Stimulated activated naive CD8-positive, alpha-beta T cell treated with anti-CD3 and anti-CD28 coated beads, Interleukin-15, Interleukin-2, amounts not matched to agents 100 ng/mL and 50 ng/mL, for 24 hours (primary cell): Measurements from ENCODE around the gene SLC10A3.

ENCODE experiments used
- H3K27ac Mint-ChIP-seq: one replicate; pipeline ENCODE4 v1.8.0; 2021; ENCODE audit warnings: mild to moderate bottlenecking, mixed read lengths
- H3K27me3 Mint-ChIP-seq: one replicate; pipeline ENCODE4 v1.8.0; 2021; ENCODE audit warnings: mixed read lengths
- H3K36me3 Mint-ChIP-seq: one replicate; pipeline ENCODE4 v1.8.0; 2021; ENCODE audit warnings: low read depth, mixed read lengths
- H3K4me1 Mint-ChIP-seq: one replicate; pipeline ENCODE4 v1.8.0; 2021; ENCODE audit warnings: low read depth, mixed read lengths
- H3K4me3 Mint-ChIP-seq: one replicate; pipeline ENCODE4 v1.8.0; 2021; ENCODE audit warnings: mild to moderate bottlenecking, mixed read lengths
- H3K9me3 Mint-ChIP-seq: one replicate; pipeline ENCODE4 v1.8.0; 2021; ENCODE audit warnings: mixed read lengths

SLC10A3 gene

DNA sequence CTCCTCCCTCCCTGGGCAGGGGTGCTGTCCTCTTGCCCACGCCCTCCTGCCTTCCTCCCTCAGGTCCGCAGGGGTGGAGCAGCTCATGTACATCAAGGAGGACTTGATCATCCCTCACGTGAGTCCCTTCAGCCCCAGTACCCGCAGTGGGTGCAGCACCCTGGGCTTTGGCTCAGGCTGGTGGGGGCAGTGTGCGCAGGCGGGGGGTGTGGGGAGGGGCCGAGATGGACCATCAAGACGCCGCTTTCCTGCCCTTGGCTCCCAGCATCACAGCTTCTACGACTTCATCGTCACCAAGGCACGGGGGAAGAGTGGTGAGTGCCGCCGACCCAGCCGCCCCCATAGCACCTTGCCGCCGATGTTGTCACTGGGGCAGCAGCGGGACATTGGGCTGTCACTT is 40.8 kb downstream of the SLC10A3 start:
- Mint-ChIP-seq H3K4me1 (no peaks in the 10 kb centered on the region), H3K4me3 (no peak overlapping the region), H3K9me3 (no peaks in the 10 kb centered on the region), H3K27ac (no peak overlapping the region), H3K27me3 (no peaks in the 10 kb centered on the region), H3K36me3 (peaks cover 4% of the 10 kb centered on the region)

DNA sequence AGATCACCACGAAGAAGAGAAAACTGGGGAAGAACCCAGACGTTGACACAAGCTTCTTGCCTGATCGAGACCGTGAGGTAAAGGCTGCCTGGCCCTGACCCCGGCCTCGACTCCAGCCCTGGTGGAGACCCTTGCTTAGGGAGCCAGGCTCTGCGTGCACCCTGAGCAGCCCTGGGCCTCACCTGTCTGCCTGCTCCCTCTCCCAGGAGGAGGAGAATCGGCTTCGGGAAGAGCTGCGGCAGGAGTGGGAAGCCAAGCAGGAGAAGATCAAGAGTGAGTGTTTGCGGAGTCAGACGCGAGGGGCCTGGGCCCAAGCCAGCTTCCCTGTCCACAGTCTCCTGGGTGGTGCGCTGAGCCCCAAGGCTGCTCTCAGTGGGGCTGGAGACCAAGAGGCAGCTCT is 41.9 kb downstream of the SLC10A3 start:
- Mint-ChIP-seq H3K9me3 (no peaks in the 10 kb centered on the region), H3K27me3 (no peaks in the 10 kb centered on the region), H3K36me3 (peaks cover 4% of the 10 kb centered on the region), H3K27ac (no peak overlapping the region), H3K4me3 (no peak overlapping the region), H3K4me1 (peaks cover 2% of the 10 kb centered on the region)

DNA sequence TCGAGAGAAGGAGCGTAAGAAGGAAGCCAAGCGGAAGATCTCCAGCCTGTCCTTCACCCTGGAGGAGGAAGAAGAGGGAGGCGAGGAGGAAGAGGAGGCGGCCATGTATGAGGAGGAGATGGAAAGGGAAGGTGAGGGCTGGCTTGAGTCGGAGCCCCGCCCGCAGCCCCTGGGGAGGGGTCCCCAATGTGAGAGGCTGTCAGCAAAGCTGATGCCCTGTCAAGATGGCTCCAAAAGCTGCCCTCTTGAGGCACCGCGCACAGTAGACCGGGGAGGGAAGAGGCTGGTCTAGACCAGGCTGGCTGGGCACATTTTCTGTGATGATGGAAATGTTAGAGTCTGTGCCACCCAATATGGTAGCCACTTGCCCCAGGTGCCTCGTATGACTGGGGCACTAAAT is 44.0 kb downstream of the SLC10A3 start:
- no peaks in the 10 kb centered on the region for H3K9me3 Mint-ChIP-seq
- no peak overlapping the region for H3K4me3 Mint-ChIP-seq
- no peak overlapping the region for H3K27ac Mint-ChIP-seq
- peaks cover 4% of the 10 kb centered on the region for H3K36me3 Mint-ChIP-seq
- no peaks in the 10 kb centered on the region for H3K27me3 Mint-ChIP-seq
- H3K4me1 Mint-ChIP-seq = peaks cover 4% of the 10 kb centered on the region

DNA sequence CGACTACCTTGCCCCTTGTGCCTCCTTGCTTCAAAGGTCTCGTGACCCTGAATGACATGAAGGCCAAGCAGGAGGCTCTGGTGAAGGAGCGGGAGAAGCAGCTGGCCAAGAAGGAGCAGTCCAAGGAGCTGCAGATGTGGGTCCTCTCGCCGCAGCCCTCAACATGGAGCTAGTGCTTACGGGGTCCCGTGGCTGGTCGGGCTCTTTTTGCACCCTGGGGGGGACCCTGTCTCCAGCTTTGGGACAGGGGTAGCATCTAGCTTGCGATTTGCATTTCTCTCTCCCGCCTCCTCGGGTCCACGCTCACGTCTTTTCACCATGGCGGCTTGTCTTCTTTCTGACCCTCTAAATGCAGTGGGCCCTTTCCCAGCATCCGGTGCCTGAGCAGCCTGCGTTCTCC is 44.7 kb downstream of the SLC10A3 start:
- no peaks in the 10 kb centered on the region for H3K9me3 Mint-ChIP-seq
- no peak overlapping the region for H3K4me3 Mint-ChIP-seq
- peaks cover 4% of the 10 kb centered on the region for H3K36me3 Mint-ChIP-seq
- H3K27ac Mint-ChIP-seq = no peak overlapping the region
- H3K27me3 Mint-ChIP-seq = no peaks in the 10 kb centered on the region
- peaks cover 7% of the 10 kb centered on the region for H3K4me1 Mint-ChIP-seq

DNA sequence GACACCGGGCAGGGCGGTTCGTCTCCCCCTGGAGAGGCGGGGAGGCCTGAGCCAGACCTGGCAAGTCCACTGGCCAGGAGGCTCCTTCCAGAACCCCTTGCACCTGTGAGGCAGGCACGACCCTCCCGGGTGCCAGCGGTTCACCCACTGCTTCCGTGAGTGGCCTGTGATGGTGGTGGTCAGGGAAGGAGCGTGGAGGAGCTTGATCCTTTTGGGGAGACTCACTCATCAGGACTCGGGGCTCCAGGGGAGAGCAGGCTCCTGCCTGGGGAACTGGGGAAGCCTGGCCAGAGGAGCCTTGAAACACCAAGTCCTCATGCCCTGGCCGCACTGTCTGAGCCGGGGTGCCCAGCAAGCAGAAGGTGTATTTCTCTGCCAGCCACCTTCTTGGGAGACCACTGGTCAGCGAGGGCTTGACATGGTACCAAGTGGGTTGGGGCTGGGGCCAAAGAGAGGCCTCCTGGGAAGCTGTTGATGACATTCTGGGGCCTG is 45.6 kb downstream of the SLC10A3 start:
- Mint-ChIP-seq H3K4me3 (peak overlapping the region; percentile 69), H3K27me3 (no peaks in the 10 kb centered on the region), H3K27ac (no peak overlapping the region), H3K36me3 (peaks cover 4% of the 10 kb centered on the region), H3K9me3 (no peaks in the 10 kb centered on the region), H3K4me1 (peaks cover 7% of the 10 kb centered on the region)

DNA sequence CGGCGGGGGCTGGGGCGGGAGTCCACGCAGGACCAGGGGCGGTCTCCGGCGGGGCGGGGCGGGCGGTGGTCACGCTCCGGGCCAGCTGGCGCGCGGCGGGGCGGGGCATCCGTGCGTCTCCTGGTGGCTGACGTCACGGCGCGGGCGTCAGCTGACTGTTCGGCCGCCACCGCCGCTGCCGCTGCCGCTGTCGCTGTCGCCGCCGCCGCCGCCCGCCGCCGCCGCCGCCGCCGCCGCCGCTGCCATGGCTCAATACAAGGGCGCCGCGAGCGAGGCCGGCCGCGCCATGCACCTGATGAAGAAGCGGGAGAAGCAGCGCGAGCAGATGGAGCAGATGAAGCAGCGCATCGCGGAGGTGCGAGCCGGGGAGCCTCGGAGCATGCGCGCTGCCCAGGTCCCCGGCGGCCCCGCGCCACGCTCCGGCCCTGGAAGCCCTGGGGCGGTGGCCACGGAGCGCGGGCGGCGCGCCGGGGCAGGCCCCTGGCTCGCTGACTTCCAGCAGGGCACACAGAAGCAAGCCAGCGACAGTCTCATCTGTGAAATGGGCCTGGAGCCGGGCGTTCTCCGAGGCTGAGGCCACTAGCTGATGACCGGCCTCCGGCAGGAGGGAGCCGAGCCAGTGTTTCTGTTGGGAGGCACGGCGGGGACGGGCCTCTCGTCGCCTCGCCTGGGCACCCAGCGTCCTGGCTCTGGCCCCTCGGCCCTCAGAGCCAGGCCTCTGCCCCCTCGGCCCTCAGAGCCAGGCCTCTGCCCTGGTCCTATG is 46.3 kb downstream of the SLC10A3 start, which contains the start of gene FAM50A:
TSS of gene FAM50A (plus strand) at position 150 of the 763 bp plus-strand sequence. CDS start at position 245, 95 bp downstream.
- Mint-ChIP-seq H3K36me3 (peaks cover 4% of the 10 kb centered on the region), H3K9me3 (no peaks in the 10 kb centered on the region), H3K27me3 (no peaks in the 10 kb centered on the region), H3K4me1 (peaks cover 7% of the 10 kb centered on the region), H3K4me3 (peak within 1 kb of the TSS; percentile 71), H3K27ac (no peak within 1 kb of the TSS)

DNA sequence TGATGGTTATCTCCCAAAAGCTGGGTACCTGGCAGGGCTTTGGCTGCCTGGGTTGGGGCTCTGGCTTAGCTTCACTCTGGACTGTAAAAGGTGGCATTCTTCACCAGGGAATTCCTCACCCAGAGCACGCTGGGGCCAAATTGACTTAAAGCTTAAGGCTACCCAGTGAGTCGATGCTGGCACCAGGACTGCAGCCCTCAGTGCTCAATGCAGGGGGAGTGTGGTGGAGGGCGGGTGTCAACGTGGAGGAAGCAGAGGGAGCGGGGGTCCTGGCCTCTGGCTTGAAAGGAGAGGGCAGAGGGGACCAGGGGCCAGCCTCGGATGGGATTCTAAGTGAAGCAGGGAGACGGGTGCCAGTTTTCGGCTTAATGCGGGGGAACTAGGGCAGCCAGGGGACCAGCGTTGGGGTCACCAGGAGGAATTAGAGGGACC is 46.9 kb downstream of the SLC10A3 start:
- Mint-ChIP-seq H3K27ac (no peak overlapping the region), H3K9me3 (no peaks in the 10 kb centered on the region), H3K4me1 (peaks cover 10% of the 10 kb centered on the region), H3K4me3 (peak overlapping the region; percentile 71), H3K36me3 (peaks cover 7% of the 10 kb centered on the region), H3K27me3 (no peaks in the 10 kb centered on the region)

DNA sequence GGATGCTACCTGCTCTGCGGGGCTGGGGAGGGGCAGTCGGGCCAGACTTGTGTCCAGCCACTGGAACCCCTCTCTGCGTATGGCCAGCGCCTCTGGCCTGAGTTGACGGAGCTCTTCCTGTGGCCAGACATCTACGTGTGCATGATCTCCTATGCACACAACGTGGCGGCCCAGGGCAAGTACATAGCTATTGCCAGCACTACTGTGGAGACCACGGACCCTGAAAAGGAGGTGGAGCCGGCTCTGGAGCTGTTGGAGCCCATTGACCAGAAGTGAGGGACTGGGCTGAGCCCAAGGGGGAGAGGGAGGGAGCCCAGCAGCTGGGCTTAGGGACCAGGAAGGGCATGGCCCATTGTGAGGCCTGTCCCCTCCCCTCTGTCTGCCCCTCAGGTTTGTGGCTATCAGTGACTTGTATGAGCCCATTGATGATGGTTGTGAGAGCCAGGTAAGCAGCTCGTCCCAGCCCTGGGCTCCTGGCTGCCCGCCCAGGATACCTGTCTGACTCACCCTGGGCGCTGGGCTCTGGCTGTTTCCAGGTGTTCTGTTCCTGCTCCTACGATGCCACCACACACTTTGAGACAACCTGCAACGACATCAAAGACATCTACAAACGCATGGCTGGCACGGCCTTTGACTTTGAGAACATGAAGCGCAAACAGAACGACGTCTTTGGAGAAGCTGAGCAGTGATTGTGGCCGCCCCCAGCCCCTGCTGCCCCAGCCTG is 48.3 kb downstream of the SLC10A3 start:
- Mint-ChIP-seq H3K4me3 (no peak overlapping the region), H3K9me3 (no peaks in the 10 kb centered on the region), H3K27ac (no peak overlapping the region), H3K36me3 (peaks cover 6% of the 10 kb centered on the region), H3K4me1 (peaks cover 19% of the 10 kb centered on the region), H3K27me3 (no peaks in the 10 kb centered on the region)

DNA sequence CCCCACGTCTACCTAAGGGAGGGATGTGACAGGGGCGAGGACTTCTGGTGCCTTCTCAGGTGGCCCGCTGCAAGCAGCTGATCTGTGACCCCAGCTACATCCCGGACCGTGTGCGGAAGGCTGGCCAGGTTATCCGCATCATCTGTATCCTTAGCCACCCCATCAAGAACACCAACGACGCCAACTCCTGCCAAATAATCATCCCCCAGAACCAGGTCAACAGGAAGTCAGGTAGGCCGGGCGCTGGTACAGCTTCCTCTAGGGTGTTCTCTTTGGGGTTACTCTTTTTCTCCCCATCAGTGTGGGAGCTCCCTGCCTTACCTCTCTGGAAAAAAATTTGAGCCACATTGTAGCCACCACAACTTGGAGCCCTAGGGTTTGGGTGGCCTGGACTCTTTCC is 48.9 kb downstream of the SLC10A3 start:
- Mint-ChIP-seq H3K27ac (no peak overlapping the region), H3K27me3 (no peaks in the 10 kb centered on the region), H3K4me1 (peaks cover 19% of the 10 kb centered on the region), H3K4me3 (no peak overlapping the region), H3K9me3 (no peaks in the 10 kb centered on the region), H3K36me3 (peaks cover 3% of the 10 kb centered on the region)

DNA sequence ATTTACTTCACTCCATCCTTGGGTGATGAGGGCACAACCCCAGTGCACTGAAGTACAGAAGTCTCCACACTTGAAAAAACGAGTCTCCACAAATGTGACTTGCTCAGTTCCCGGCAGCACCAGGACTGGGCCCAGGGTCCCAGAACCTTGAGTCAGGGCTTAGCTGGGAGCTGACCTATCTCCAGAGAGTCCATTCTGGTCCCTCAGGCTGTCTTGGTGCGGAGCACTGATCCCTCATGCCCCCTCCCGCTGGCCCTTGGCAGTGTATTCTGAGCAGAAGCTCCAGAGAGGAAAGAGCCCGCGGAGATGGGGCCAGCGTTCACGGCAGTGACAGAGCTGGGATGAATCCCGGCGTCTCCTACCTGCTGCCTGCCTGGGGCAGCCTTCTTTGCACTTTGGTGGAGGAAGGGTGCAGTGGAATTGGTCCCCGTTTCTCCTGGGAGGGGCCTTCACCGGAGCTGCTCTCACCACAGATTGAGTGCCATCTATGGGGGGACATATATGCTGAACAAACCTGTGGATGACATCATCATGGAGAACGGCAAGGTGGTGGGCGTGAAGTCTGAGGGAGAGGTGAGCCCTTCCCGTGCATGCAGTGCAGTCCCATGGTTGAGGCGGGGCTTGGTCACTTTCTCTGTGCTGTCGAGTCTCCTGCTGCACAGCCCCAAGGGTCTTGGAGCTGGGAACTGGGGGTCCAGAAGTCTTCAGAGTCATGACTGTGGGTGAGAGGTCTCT is 49.6 kb downstream of the SLC10A3 start:
- H3K27ac Mint-ChIP-seq = no peak overlapping the region
- H3K9me3 Mint-ChIP-seq = no peaks in the 10 kb centered on the region
- no peak overlapping the region for H3K4me3 Mint-ChIP-seq
- H3K27me3 Mint-ChIP-seq = no peaks in the 10 kb centered on the region
- peaks cover 24% of the 10 kb centered on the region for H3K4me1 Mint-ChIP-seq
- H3K36me3 Mint-ChIP-seq = peaks cover 9% of the 10 kb centered on the region

DNA sequence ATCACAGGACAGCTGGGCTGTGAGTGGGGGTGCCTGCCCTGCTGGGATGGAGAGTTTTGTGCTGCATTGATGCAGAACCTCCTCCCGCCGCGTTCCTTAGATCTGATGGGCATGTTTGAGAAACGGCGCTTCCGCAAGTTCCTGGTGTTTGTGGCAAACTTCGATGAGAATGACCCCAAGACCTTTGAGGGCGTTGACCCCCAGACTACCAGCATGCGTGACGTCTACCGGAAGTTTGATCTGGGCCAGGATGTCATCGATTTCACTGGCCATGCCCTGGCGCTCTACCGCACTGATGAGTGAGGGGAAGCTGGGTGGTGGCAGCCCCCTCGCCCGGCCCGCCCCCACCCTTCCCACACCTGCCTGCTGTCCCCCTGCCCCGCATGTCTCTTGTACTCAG is 50.6 kb downstream of the SLC10A3 start:
- Mint-ChIP-seq H3K4me3 (no peak overlapping the region), H3K27ac (no peak overlapping the region), H3K27me3 (no peaks in the 10 kb centered on the region), H3K36me3 (peaks cover 14% of the 10 kb centered on the region), H3K4me1 (peaks cover 24% of the 10 kb centered on the region), H3K9me3 (no peaks in the 10 kb centered on the region)

DNA sequence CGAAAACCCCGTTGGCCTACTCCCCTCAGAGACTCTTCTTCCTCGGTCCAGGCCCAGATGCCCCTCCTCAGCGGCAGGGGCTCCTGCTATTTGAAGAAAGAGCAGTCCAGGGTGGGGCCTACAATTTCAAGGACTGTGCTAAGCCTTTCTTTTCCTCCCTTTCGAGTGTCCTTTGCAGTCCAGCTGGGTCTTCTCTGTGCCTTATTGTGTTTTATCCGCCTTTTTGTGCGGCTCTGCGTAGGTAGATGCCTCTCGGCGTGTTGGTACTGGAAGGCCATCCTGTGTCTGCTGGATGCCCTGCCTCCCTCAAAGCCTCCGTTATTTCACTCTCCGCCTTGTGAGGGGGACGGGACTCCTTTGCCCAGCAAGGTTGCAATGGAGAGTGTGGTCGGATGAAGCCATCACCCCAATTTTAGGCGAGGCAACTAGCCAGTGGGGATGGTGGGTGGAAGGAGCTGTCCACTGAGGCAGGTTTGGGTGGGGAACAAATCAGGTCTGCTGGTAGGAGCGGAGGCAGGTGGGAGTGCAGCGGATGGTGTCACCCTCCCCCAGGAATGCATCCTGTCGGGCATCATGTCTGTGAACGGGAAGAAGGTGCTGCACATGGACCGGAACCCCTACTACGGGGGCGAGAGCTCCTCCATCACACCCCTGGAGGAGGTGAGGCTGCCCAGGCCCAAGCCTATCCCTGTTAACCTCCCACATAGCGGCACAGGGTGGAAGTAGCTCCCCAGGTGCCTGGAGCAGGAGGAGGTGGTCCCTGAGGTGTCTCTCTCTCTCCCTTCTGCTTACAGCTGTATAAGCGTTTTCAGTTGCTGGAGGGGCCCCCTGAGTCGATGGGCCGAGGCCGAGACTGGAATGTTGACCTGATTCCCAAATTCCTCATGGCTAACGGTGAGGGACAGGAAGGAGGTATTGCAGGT is 52.2 kb downstream of the SLC10A3 start:
- no peaks in the 10 kb centered on the region for H3K27me3 Mint-ChIP-seq
- H3K36me3 Mint-ChIP-seq = peaks cover 14% of the 10 kb centered on the region
- peak overlapping the region; percentile 82 for H3K27ac Mint-ChIP-seq
- peaks cover 20% of the 10 kb centered on the region for H3K4me1 Mint-ChIP-seq
- H3K9me3 Mint-ChIP-seq = no peaks in the 10 kb centered on the region
- peak overlapping the region; percentile 85 for H3K4me3 Mint-ChIP-seq
